NCI-H446 (cell line): ENCODE measurements around the gene ADCY9.
"Not testable (repeated sequence)": the region's sequence is repeated elsewhere in the genome, so short reads cannot be mapped to it uniquely, and the experiment has no call there.

Source experiments
- DNase-seq, 2 experiments: peaks; one replicate each; lab custom pipeline; 2025; lab: John Stamatoyannopoulos, UW

Gene ADCY9

DNA sequence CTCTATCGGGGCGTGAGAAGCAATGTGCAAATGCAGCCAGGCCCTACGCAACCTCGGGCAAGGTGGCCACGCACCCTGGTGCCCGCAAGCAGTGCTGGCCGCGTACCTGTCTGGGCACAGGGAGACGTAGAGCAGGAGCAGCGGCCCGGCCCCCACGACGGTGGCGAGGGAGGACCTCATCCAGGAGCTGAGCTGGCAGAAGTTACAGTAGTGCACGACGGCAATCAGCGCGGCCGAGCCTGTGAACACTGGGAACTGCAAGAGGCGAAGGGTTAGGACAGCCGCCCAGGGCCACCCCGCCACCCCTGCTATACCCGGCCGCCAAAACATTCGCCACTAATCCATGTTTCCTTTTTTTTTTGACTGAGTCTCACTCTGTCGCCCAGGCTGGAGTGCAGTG is 138.9 kb downstream of the ADCY9 start:
- DNase-seq, result no peak

DNA sequence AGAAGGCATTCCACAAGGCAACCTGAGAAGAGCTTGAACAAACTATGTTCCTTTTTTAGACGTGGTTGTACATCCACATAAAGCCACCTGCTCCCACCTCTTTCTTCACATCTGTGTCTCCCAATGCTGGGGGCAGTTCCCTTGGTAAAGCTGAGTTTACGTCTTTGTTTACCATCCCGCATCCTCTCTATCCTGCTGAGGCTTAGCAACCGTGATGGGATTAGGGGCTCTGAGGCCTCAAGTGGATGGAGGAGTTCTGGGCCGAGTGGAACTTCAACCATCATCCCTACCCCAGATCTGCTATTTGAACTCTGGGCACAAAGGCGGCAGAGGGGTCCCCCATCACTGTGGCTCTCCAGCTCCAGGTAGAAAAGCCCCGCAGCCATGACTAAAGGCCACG is 141.5 kb downstream of the ADCY9 start:
- no peak for DNase-seq

DNA sequence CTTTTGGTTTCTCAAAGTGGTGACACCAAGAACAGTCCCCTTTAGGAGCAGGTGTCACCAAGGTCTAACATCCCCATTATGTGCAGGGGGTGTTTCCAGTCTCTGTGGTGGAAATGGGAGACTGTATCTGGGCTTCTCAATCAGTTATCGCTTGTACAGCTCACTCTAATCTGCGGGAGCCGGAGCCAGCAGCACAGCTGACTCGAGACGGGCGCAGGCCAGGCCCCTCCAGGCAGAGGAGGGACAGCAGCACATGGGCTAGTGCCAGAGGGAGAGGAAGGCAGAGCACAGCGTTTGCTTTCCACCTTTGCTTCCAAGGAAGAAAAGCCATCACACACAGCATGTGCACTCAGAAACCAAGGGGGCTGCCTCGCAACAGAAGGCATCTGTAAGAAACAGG is 144.5 kb downstream of the ADCY9 start:
- DNase-seq, result no peak

DNA sequence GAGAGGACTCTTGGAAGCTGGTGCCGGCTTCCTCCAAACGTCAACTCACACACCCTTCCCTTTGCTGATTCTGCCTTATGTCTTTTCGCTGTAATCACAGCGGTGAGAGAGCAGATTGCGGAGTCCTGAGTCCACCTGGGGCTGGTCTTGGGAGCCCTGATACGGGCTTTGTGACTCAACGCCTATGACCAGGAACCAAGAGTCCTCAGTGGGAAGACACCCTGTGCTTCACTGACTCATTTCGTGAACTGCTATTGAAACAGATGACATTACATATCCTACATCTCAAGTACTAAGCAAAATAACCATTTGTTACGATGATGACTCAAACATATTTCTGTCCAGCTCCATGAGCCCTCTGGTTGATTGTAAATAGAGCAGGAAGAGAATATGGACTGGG is 145.0 kb downstream of the ADCY9 start:
- no peak for DNase-seq

DNA sequence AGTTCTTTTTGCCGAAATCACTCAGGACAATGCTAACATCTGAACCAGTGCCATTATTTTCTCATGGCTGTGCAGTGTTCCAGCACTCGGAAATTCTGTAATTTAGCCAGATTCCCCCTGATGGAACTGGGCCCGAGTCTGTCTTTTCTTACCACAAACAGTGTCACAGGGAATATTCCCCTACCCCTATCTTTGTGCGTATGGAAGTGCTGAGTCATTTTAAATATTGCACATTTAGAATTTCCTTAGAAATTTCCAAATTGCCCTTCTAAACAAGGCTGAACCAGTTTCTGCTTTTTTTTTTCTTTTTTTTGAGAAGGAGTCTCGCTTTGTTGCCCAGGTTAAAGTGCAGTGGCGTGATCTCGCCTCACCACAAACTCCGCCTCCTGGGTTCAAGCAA is 147.7 kb downstream of the ADCY9 start:
- no peak for DNase-seq

DNA sequence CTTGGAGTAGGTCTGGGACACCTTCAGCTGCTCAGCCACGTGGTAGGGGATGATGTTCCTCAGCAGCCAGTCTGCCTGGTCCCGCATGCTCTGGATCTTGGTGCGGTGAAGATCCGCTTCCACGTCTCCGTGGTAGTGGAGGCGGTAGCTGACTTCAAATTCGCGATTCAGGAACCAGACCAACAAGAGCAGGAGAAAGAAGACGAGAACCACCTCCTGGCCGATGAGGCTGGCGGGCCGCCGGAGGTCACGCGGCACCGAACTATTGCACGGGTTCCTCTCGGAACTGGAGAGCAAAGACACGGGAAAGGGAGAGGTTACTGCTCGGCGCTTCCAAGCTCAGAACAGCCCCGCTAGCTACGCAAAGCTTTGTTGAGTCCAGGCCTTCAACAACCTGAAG is 149.6 kb downstream of the ADCY9 start:
- no peak for DNase-seq

DNA sequence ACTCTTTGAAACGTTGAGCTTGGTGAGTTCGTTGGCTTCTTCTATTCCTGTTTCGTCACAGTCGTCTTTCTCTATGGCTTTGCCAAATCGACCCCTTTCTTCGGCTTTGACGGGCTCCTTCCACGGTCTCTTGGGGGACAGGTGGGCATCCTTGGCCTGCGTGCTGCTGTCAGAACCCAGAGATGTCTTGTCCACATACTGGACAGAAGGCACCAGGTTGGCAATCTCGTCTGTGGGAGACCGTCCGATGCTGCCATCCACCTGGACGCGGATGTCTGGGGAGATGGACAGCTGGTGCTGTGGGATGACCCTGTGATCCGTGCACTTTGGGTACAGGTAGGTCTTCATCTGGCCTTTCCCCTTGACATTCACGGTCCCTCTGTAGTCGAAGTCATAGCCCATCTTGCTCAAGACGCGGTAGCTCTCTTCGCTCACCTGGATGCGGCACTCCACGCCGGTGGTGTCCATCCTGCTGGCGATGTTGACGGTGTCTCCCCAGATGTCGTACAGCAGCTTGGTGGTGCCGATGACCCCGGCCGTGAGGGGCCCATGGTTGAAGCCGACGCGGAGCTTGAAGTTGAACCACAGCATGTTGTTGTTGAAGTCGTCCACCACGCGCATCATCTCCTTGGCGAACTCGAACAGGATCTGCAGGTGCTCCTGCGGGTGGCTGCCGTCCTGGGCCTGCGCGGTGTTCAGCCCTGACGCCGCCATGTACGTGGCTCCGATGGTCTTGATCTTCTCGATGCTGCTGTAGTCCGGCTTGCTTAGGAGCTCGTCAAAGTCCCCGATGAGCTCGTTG is 150.3 kb downstream of the ADCY9 start:
- DNase-seq, result no peak

DNA sequence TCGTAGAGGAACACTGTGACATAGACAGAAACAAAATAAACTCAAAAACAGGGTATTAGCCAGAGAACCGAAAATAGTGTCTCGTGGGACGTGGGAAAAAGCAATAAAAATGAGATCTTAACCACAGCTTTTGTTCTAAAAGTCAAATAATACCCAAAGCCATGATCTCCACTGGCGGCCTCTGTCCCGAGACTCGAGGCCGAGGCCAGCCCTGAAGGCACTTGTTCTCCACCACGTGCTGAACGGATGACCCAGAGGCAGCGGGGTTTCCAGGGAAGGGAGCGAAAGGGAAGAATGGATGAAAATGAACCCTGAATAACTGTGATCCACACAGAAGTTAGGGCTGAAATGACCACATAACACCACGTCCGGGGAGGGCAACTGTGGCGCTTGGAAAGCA is 150.9 kb downstream of the ADCY9 start:
- no peak for DNase-seq

DNA sequence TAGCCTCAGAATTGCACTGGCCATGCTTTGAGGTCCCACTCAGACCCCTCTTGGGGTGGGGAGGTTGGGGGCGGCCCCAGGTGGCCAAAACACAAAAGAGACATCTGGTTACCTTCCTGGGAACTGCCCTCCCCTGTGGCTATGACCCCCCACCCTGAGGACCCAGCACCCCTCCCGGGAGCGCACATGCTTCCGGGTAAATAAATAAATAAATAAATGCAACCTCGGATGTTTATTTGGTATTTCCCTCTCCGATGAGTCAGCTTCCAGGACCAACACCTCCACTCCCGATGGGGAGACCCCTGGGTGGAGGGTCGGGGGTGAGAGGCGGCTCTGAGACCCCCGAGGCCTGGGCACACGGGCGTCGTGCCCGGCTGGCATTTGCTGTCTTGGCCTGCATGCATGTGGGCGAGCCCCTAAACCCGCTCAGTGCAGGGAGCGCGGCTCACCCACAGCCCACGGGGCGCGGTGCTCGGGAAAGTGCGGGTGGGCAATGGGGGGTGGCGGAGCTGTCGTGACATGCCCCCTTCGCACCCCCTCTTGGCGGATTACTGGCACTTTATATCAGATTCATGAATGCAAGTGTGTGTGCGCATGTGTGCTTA is 151.5 kb downstream of the ADCY9 start:
- DNase-seq, result no peak

DNA sequence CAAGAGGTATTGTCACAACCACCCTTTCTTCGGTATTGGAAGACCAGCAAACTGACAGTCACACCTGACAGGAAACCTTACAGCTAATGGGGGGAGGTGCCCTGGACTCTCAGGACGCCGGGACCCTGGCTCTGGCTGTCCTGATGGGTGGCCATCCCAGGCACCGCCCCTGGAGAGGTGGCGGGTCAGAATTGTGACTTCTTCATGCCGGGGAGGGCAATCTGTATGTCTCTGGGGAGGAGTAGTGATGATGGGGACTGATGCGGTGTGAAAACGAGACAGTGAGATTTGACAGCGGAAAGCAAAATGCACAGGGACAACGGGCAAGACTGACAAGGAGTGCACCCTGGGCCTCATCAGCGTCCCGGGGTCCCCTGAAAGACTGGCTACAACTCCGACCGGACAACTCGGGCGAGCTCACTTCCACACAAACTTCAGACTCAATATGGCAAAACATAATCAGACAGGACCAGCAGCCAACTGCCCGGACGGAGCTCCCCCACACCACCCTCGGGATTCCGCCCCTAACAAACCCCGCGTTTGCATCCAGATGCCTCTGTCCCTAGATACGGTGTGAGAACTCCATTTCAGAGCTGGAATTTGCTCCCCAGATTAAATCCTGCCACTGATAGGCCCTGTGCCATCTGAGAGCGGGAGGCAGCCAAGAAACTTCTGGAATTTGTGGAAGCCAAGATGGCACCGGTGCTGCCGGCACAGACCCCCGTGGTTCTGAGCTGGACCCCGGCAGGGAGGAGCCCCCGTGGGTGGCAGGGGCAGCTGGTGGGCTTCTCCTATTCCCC is 152.2 kb downstream of the ADCY9 start:
- DNase-seq, result no peak

DNA sequence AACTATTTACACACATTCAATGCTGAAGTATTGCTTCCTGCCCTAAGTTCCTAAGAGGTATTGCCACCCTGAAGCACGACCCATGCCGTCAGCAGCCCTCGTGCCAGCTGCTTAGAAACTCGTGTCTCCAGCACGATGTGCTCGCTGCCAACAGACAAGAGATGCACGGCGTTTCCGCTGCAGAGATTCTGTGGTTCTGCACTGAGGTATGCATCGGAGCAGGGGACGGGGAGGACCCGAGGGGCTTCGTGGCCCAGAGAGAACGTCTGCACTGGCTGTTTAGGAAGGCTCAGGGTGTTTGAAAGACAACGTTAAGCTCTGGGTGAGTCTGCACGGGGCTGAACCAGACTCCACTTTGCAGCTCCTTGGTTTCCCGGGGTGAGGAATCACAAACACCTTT is 153.0 kb downstream of the ADCY9 start:
- no peak for DNase-seq

DNA sequence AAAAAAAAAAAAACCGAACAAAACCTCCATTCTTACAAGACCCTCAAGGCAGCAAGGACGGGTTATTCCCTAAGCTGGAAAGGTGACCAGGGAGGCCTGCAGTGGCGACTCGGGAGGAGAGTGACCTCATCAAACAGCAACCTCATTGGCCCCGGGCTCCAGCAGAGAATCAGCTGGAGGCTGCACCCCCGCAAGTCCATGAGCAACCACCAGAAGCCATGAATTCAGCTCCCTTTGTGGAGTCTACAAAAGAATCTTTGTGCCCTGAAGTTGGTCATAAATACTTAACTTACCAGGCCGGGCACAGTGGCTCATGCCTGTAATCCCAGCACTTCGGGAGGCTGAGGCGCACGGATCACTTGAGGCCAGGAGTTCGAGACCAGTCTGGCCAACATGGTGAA is 154.8 kb downstream of the ADCY9 start:
- DNase-seq, result no peak

DNA sequence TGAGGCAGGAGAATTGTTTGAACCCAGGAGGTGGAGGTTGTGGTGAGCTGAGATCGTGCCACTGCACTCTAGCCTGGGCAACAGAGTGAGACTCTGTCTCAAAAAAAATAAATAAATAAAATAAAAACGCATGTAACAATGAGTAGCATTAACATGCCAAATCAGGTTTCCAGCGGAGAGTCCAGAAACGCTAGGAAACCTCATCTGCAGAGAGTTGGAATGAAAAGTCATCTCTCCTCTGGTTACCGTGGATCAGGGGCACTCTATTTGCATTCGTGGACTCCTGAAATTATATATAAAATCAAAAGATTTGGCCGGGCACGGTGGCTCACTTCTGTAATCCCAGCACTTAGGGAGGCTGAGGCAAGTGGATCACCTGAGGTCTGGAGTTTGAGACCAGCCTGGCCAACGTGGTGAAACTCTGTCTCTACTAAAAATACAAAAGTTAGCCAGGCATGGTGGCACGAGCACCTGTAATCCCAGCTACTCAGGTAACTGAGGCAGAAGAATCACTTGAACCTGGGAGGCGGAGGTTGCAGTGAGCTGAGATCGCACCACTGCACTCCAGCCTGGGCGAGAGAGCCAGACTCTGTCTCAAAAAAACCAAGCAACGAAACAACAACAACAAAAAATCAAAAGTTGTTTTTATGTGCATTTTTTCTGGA is 156.2 kb downstream of the ADCY9 start:
- not testable (repeated sequence) for DNase-seq

DNA sequence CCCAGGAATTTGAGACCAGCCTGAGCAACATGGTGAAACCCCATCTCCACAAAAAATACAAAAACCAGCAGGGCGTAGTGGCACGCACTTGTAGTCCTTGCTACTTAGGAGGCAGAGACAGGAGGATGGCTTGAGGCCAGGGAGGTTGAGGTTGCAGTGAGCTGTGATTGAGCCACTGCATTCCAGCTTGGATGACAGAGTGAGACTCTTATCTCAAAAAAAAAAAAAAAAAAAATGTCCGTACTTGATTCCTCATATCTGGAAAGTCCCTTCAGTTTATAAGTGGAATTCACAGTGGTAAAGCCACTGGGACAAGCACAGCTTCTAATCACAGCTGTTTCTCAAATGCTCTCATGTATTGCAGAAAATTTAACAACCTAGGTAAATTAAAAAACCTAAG is 157.1 kb downstream of the ADCY9 start:
- DNase-seq, result no peak

DNA sequence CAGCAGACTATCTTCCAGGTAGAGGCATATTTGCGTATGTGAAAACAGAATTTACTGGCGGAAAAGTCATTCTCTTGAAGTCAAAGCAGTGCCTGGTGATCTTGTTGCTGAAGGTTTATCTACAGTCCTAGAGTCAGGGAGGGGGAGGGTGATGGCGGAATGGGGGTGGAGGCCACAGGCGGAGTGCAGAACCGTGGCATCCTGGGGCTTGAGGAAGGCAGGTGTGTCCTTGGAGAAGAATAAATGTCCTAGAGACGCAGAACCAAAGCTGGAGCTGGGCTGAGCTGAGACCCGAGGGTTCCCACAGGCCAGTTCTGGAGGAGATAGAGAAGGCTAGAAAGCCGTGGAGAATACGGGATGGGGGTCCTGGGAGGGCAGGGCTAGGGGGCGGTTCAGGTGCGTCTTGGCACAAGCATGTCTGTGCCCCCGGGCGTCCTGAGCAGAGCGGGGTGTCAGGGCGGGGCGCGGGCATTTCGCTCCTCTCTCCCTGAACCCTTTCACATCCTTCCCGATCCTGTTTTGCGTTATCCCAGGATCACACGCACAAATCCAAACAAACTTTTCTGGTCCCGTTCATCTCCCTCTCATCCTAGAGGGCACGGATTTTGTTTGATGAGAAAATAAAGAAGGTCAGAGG is 158.8 kb downstream of the ADCY9 start:
- no peak for DNase-seq

DNA sequence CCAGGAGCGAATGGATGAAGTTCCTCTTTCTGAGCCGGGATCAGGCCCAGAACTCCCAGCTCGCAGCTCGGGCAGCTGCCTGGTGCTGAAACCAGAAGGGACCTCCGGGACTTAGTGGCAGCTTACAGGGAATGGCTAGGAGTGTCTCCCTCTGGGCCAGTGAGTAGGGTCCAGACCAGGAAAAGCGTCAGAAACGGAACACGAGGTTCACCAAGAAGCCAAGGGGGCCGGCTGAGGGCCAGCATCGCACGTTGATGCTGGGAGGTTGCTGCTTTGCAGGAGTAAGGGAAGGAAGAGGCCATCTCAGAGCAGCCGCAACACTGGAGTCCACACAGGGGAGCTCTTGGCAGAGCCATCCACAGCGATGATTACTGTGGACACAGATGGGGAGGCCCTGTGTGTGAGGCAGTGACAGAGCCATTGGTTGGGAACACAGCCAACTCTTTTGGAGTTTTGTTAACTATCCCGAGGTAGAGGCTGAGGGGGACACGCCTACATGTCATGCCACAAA is 161.8 kb downstream of the ADCY9 start:
- no peak for DNase-seq

DNA sequence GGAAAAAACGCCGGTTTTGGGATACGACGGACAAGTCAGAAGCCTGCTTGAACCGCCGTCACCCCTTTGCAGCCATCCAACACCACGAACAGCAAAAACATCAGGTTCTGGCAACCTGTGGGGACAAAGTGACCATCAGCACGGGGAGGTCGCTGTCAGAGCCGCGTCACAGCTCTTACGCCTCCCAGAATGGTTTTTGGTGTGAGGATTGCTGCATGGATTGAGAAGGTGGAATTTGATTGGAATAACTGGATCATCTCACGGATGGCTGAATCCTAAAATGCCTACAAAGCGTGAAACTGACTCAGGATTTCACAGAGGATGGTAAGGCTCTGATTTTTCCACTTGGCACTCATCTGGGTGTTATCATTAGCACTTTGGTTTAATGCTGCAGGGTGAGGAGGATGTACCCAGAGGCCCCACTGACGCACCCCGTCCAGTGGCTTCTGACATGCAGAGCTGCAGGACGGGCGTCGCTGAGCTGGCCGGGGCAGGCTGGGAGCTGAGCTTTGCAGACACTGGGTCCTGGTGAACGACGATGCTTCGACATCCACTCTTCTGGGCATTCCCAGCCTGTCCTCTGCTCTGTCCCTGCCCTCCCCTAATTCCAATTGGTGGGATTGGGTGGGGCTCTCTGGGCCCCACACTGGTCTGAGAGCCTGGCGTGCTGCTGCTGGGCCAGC is 162.4 kb downstream of the ADCY9 start:
- DNase-seq, result peak in 1 of 2 experiments; percentile 16

DNA sequence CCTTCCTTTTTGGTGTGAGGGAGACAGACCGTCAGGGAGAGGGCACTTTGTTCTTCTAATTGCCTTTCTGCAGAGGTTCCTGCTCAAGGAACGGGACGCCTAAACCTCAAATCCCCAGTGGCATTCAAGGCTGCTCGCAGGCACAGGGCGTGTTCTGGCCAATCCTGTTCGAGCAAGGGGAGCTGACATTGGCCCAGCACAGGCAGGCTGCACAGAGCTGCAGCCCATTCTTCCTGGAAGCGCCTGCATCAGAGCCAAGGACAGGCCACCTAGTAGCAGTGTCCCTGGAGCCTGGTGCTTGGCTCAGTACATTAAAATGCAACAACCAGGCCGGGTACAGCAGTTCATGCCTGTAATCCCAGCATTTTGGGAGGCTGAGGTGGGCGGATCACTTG is 163.5 kb downstream of the ADCY9 start:
- no peak for DNase-seq

DNA sequence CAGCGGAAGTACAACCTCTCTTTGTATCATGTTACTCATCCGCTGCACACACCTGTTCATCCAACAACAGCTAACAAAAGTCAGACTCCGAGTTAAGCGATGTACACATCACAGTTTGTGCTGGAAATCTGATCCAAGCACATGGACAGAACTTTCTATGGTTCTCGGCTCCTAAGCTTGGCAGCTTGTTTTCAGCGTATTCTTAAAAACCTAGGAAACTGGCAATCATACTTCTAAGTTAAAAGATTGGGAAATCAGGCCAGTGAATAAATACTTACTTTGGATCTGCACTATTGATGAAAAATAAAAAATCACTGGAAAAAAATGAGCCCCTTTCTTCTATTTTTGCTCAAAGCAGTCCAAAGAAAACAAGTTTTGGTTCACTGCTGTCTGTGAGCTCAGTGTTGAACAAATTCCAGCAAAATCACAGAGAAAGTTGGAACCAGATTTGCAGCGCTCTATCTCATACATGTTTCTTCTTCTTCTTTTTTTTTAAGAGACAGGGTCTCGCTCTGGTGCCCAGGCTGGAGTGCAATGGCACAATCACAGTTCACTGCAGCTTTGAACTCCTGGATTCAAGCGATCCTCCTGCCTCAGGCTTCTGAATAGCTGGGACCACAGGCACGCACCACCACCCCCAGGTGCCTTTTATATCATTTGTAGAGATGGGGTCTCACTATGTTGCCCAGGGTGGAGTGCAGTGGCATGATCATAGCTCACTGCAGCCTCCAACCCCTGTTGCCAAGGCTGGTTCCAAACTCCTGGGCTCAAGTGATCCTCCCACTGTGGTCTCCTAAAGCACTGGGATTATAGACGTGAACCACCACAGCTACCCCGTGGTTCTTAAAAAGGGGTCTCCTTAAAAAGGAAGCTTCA is 164.1 kb downstream of the ADCY9 start:
- peak in 1 of 2 experiments; percentile 32 for DNase-seq

DNA sequence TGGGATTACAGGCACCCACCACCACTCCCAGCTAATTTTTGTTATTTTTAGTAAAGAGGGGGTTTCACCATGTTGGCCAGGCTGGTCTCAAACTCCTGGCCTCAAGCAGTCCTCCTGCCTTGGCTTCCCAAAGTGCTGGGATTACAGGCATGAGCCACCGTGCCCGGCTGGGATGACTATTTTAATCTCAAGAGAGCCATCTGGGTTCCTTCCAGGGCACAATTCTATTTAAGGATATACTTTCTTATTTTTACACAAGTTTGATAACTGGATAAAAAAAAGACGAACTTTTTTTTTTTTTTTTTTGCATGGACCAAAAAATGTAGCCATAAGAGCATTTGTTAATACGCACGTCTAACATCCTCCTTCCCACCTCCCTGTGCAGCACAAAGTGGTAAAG is 164.9 kb downstream of the ADCY9 start:
- DNase-seq, result not testable (repeated sequence)
